Superior temporal gyrus (tissue), 1 donor: ENCODE results near the gene NPNT.

Source experiments
- DNase-seq: peaks from one replicate; pipeline ENCODE4 v3.0.0-alpha.2; 2016; ENCODE audit errors: extremely low spot score

NPNT gene

GRCh38 chr4:105917171-105917685 lies 22.0 kb downstream of the NPNT start:
- no peak for DNase-seq

GRCh38 chr4:105921301-105921700 lies 26.0 kb downstream of the NPNT start:
- DNase-seq = no peak

- no peak for DNase-seq
These were observed 28.4 kb downstream of the NPNT start for GRCh38 chr4:105923497-105924238.

GRCh38 chr4:105924341-105924740 lies 29.1 kb downstream of the NPNT start:
- no peak for DNase-seq

- DNase-seq = no peak
These were observed 35.4 kb downstream of the NPNT start for GRCh38 chr4:105930698-105931097.

- DNase-seq = no peak
These were observed 37.8 kb downstream of the NPNT start for GRCh38 chr4:105933083-105933482.

GRCh38 chr4:105934386-105934785 lies 39.1 kb downstream of the NPNT start:
- DNase-seq = no peak

- no peak for DNase-seq
These were observed 41.6 kb downstream of the NPNT start for GRCh38 chr4:105936901-105937300.

GRCh38 chr4:105937759-105938158 lies 42.5 kb downstream of the NPNT start:
- DNase-seq = no peak

GRCh38 chr4:105943234-105943633 lies 48.0 kb downstream of the NPNT start:
- no peak for DNase-seq

GRCh38 chr4:105944540-105944939 lies 49.3 kb downstream of the NPNT start:
- DNase-seq = no peak

- DNase-seq = no peak
These were observed 51.5 kb downstream of the NPNT start for GRCh38 chr4:105946771-105947170.

- no peak for DNase-seq
These were observed 55.4 kb downstream of the NPNT start for GRCh38 chr4:105950701-105951100.

GRCh38 chr4:105951198-105951597 lies 55.9 kb downstream of the NPNT start:
- no peak for DNase-seq

GRCh38 chr4:105952591-105952990 lies 57.3 kb downstream of the NPNT start:
- no peak for DNase-seq

- DNase-seq = no peak
These were observed 61.3 kb downstream of the NPNT start for GRCh38 chr4:105956569-105956968.

GRCh38 chr4:105957680-105958079 lies 62.4 kb downstream of the NPNT start:
- DNase-seq = no peak

- DNase-seq = no peak
These were observed 68.5 kb downstream of the NPNT start for GRCh38 chr4:105963461-105964400.

- no peak for DNase-seq
These were observed 70.0 kb downstream of the NPNT start for GRCh38 chr4:105965183-105965800.

GRCh38 chr4:105966051-105966450 lies 70.8 kb downstream of the NPNT start:
- DNase-seq = no peak

- DNase-seq = no peak
These were observed 71.9 kb downstream of the NPNT start for GRCh38 chr4:105967058-105967658.

- no peak for DNase-seq
These were observed 74.3 kb downstream of the NPNT start for GRCh38 chr4:105969575-105969974.
